Gastrocnemius medialis (tissue), 4 donors: Measurements from ENCODE around the gene CKMT2. TPM values are rescaled to one million over a fixed set of nuclear protein-coding genes. Genes with fewer than 3 reads are reported as not detected.
A peak's percentile ranks its signal among the peaks of the same experiment; 100 is the strongest.

Source experiments
- ATAC-seq, 2 donors: fragments of 150-250 bp; one replicate each; pipeline ENCODE4 v1.9.1; 2016
- DNase-seq, 2 donors: peaks; one replicate each; pipeline ENCODE4 v3.0.0-alpha.2; 2019
- H3K27ac ChIP-seq, 4 donors: fragments of 200-600 bp; sonication (generic); 1 replicate in 1 of 4; 2 replicates in 3 of 4; pipeline ENCODE4 v1.5.1; 2016 to 2018; ENCODE audit warnings: mild to moderate bottlenecking in 2 of 4, moderate library complexity in 1 of 4
- H3K27me3 ChIP-seq, 3 donors: fragments of 200-600 bp; sonication (generic) in 2 of 3; 1 replicate in 1 of 3; 2 replicates in 2 of 3; pipeline versions ENCODE4 v1.5.1 to v1.6.0; 2016 to 2019; ENCODE audit warnings: mild to moderate bottlenecking in 1 of 3, moderate library complexity in 1 of 3
- H3K36me3 ChIP-seq, 2 donors: fragments of 200-600 bp; sonication (generic) in 1 of 2; one replicate each; pipeline ENCODE4 v1.5.1; 2017 to 2018
- H3K4me1 ChIP-seq, 2 donors: fragments of 200-600 bp; sonication (generic) in 1 of 2; one replicate each; pipeline ENCODE4 v1.5.1; 2016 to 2017; ENCODE audit warnings: mild to moderate bottlenecking in 2 of 2
- H3K4me3 ChIP-seq, 4 donors: fragments of 200-600 bp; sonication (generic) in 3 of 4; 1 replicate in 1 of 4; 2 replicates in 3 of 4; pipeline ENCODE4 v1.5.1; 2016 to 2019; ENCODE audit warnings: mild to moderate bottlenecking in 2 of 4
- H3K9me3 ChIP-seq, 3 donors: fragments of 200-600 bp; sonication (generic) in 2 of 3; 1 replicate in 1 of 3; 2 replicates in 2 of 3; pipeline ENCODE4 v1.5.1; 2016 to 2019
- POLR2A ChIP-seq, 2 donors: fragments of 450-650 bp; IDR thresholded peaks; one replicate each; pipeline ENCODE4 v1.6.1; 2017; ENCODE audit warnings: antibody characterized with exemption in 2 of 2, mild to moderate bottlenecking in 2 of 2, moderate library complexity in 2 of 2
- in situ Hi-C, 4 donors: fragments of 200-750 bp; cut with MboI; loops; one replicate each; pipeline versions ENCODE4 v1.15.0 to v1.8.0; 2017; ENCODE audit warnings: low sequenced_read_pairs in 4 of 4
- intact Hi-C: fragments of 100-400 bp; cut with DNase I; formaldehyde crosslinking; loops from one replicate; pipeline ENCODE4 v1.15.1; 2023; ENCODE audit warnings: low total_unique reads
- total RNA-seq, 4 donors: library from RNA; depleted of rRNA; stranded (reverse); fragments of >200 nt; gene quantifications; one replicate each; pipeline versions ENCODE4 v1.1.0 to v1.2.3, GENCODE V29; 2016
- TF ChIP-seq, protein P1 (sequence below), 5 experiments: fragments of 450-650 bp in 3 of 5; fragments of 200-600 bp in 2 of 5; sonication (generic) in 2 of 5; IDR thresholded peaks in 4 of 5; conservative IDR thresholded peaks in 1 of 5; 1 replicate in 4 of 5; 2 replicates in 1 of 5; pipeline ENCODE4 v1.5.1; 2016 to 2019; ENCODE audit warnings: antibody characterized with exemption in 5 of 5, mild to moderate bottlenecking in 3 of 5, moderate library complexity in 3 of 5

Gene CKMT2
- total RNA-seq, 4 donors from 2014 or later: 550 to 1,114 (median 879) TPM

DNA sequence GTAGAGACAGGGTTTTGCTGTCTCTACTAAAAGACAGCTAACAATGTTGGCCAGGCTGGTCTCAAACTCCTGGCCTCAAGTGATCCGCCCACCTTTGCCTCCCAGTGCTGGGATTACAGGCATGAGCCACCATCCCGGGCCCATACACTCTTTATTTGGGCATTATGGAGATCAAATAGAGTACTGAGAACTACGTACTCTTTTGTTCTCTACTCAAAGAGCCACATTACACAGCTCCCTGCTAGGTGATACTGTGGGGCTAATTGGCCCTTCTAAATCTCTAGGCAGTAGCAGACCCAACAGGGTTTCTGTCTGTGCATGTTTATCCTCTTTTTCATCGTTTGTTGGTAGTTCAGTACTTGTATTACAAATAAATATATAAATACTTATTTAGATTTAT lies 16.1 kb downstream of the CKMT2 start:
- Histone ChIP-seq H3K36me3 (peaks cover 0 to 21% of the 10 kb centered on the region in 2 donors), H3K27me3 (no peaks in the 10 kb centered on the region), H3K9me3 (no peaks in the 10 kb centered on the region), H3K4me3 (no peak overlapping the region), H3K4me1 (peaks cover 74 to 78% of the 10 kb centered on the region in 2 donors), H3K27ac (peak overlapping the region; percentile 98 to 100 (median 98))
- intact Hi-C loops (loop anchor here (5.0 to 10.0 kb wide), 3 partner anchors 53 to 916 kb away; partner anchors contain the start of gene ZCCHC9), in situ Hi-C loops (no loop called here)
- TF ChIP-seq, protein P1, sequence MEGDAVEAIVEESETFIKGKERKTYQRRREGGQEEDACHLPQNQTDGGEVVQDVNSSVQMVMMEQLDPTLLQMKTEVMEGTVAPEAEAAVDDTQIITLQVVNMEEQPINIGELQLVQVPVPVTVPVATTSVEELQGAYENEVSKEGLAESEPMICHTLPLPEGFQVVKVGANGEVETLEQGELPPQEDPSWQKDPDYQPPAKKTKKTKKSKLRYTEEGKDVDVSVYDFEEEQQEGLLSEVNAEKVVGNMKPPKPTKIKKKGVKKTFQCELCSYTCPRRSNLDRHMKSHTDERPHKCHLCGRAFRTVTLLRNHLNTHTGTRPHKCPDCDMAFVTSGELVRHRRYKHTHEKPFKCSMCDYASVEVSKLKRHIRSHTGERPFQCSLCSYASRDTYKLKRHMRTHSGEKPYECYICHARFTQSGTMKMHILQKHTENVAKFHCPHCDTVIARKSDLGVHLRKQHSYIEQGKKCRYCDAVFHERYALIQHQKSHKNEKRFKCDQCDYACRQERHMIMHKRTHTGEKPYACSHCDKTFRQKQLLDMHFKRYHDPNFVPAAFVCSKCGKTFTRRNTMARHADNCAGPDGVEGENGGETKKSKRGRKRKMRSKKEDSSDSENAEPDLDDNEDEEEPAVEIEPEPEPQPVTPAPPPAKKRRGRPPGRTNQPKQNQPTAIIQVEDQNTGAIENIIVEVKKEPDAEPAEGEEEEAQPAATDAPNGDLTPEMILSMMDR (IDR thresholded peaks at IDR 0.05 in 4 of 5, conservative IDR thresholded peaks at IDR 0.05 in 1 of 5): no peak
- TF ChIP-seq POLR2A (IDR thresholded peaks at IDR 0.05): no peak
- DNase-seq (no peak), ATAC-seq (no peak)

DNA sequence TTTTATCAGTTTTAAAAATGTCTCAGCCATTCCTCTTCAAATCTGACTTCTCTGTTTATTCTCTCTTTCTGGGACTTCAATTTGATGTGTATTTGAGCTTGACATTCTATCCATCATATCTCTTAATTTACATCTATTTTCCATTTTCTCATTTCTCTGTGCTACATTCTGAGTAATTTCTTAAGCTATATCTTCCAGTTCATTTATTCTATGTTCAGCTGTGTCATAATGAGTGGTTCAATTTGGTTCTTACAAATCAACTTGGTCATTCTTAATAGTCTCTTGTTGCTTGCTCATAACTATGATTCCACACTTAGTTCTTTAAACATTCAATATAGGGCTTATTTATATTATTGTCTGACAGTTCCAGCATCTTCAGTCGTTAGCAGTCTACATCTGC lies 16.9 kb downstream of the CKMT2 start:
- DNase-seq (no peak), ATAC-seq (no peak)
- no peak for TF ChIP-seq POLR2A (IDR thresholded peaks at IDR 0.05)
- TF ChIP-seq, protein P1 (IDR thresholded peaks at IDR 0.05 in 4 of 5, conservative IDR thresholded peaks at IDR 0.05 in 1 of 5): no peak
- intact Hi-C loops (no loop called here), in situ Hi-C loops (no loop called here)
- Histone ChIP-seq H3K9me3 (no peaks in the 10 kb centered on the region), H3K4me1 (peaks cover 67 to 70% of the 10 kb centered on the region in 2 donors), H3K27me3 (no peaks in the 10 kb centered on the region), H3K27ac (peak overlapping the region; percentile 98 to 100 (median 98)), H3K4me3 (no peak overlapping the region), H3K36me3 (peaks cover 0 to 28% of the 10 kb centered on the region in 2 donors)

DNA sequence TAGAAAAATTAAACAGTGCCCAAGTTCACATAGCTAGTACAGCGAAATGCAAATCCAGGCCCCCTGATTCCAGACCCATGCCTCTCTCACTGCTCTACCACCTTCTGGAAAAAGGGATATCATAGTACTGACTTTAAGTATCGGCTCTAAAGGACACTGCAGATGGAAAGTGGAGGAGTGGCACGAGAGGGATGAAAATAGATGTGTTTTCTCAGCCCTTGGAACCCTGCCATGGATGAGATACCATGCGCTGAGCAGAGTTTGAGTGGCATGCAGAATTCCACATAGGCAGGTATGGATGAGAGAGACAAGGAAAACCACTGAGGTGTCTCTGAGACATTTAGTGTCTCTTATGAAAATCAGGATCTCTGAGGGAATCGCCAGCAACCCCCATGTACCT lies 18.8 kb downstream of the CKMT2 start:
- Histone ChIP-seq H3K27ac (peak overlapping the region; percentile 98 to 100 (median 98)), H3K27me3 (no peaks in the 10 kb centered on the region), H3K4me3 (no peak overlapping the region), H3K36me3 (peaks cover 0 to 45% of the 10 kb centered on the region in 2 donors), H3K9me3 (no peaks in the 10 kb centered on the region), H3K4me1 (peaks cover 48 to 51% of the 10 kb centered on the region in 2 donors)
- no peak for TF ChIP-seq POLR2A (IDR thresholded peaks at IDR 0.05)
- TF ChIP-seq, protein P1 (IDR thresholded peaks at IDR 0.05 in 4 of 5, conservative IDR thresholded peaks at IDR 0.05 in 1 of 5): no peak
- DNase-seq (no peak), ATAC-seq (peak; percentile 60 to 61)
- intact Hi-C loops: no loop called here
- in situ Hi-C loops: no loop called here

DNA sequence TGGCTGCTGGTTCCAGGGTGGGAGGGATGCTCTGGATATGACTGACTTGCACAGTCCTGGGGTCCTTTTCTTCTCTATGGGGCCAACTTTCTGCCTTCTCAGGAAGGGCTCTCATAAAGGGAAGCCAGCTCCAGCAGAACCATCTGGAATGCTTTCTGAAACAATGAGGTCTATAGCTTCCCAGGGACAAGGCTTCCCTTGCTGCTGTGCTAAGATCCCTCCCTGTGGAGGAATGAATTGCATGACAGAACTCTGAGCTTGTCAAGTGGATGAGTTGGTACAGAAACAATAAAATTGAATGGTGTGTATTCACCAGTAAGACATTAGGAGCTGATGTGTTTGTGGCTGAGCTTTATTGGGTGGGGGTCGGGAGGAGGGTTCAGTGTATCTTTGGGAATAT lies 19.8 kb downstream of the CKMT2 start:
- Histone ChIP-seq H3K4me3 (no peak overlapping the region), H3K4me1 (peaks cover 39 to 41% of the 10 kb centered on the region in 2 donors), H3K36me3 (peaks cover 0 to 54% of the 10 kb centered on the region in 2 donors), H3K9me3 (no peaks in the 10 kb centered on the region), H3K27me3 (no peaks in the 10 kb centered on the region), H3K27ac (peak overlapping the region in 3 of 4 donors; percentile 98)
- intact Hi-C loops: no loop called here
- ATAC-seq (no peak), DNase-seq (no peak)
- in situ Hi-C loops: no loop called here
- no peak for TF ChIP-seq POLR2A (IDR thresholded peaks at IDR 0.05)
- TF ChIP-seq, protein P1 (IDR thresholded peaks at IDR 0.05 in 4 of 5, conservative IDR thresholded peaks at IDR 0.05 in 1 of 5): no peak

DNA sequence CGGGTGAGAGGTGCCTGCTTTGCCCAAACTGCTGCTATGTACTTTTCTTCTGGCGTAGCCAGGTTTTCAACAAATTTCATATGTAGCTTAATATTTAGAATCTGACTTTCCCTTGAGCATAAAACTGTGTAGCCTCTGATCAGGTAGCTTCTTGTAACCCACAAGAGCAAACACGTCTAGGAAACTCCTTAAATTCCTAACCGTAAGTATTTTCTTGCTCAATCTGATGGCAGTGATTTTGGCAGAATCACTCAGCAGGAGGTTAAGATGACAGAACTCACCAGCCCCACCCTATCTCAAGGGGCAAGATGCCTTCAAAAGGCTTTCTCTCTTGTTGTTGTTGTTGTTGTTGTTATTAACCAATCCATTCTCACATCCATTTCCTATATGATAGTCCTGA lies 20.8 kb downstream of the CKMT2 start:
- no peaks in the 10 kb centered on the region for H3K27me3 ChIP-seq
- TF ChIP-seq, protein P1 (IDR thresholded peaks at IDR 0.05 in 4 of 5, conservative IDR thresholded peaks at IDR 0.05 in 1 of 5): no peak
- TF ChIP-seq POLR2A (IDR thresholded peaks at IDR 0.05): no peak
- peaks cover 0 to 63% of the 10 kb centered on the region in 2 donors for H3K36me3 ChIP-seq
- H3K9me3 ChIP-seq: no peaks in the 10 kb centered on the region
- in situ Hi-C loops: no loop called here
- intact Hi-C loops: no loop called here
- DNase-seq (no peak), ATAC-seq (no peak)
- H3K4me3 ChIP-seq: no peak overlapping the region
- H3K4me1 ChIP-seq: peaks cover 29 to 32% of the 10 kb centered on the region in 2 donors
- peak overlapping the region in 1 of 4 donors; percentile 39 for H3K27ac ChIP-seq
